ENCODE measurements around the gene MAP7D3.

MAP7D3 gene

GRCh38 chrX:136163689-136164088 lies 87.5 kb downstream of the MAP7D3 start:
- Histone ChIP-seq H4K20me1 (ENCODE audit: low read depth, low read length) (no peaks in the 10 kb centered on the region), H3K4me3 (ENCODE audit: insufficient read depth, low read length, poor library complexity, severe bottlenecking) (no peak overlapping the region), H3K9ac (ENCODE audit: low read length) (no peak overlapping the region), H2AFZ (ENCODE audit: low read depth, low read length, severe bottlenecking) (no peak overlapping the region), H3K9me3 (ENCODE audit: insufficient read depth, low read length) (no peaks in the 10 kb centered on the region), H3K4me2 (ENCODE audit: low read depth, low read length, poor library complexity, severe bottlenecking) (no peak overlapping the region), H3K27me3 (ENCODE audit: low read length) (no peaks in the 10 kb centered on the region), H3K27ac (ENCODE audit: low read depth, low read length) (no peak overlapping the region), H3K36me3 (ENCODE audit: low read length) (no peaks in the 10 kb centered on the region), H3K79me2 (ENCODE audit: insufficient read depth, low read length) (no peaks in the 10 kb centered on the region), H3K9me2 (replicated peaks; ENCODE audit: insufficient read depth, low read length) (no peaks in the 10 kb centered on the region), H3F3A (ENCODE audit: insufficient read depth) (no peaks in the 10 kb centered on the region)
- TF ChIP-seq EZH2phosphoT487 (conservative IDR thresholded peaks at IDR 0.05; ENCODE audit: low read length) = no peak
- TF ChIP-seq CTCF (IDR thresholded peaks at IDR 0.05; ENCODE audit: insufficient read depth, low read length, poor library complexity, severe bottlenecking) = no peak
